Right atrium auricular region (tissue), 2 donors: ENCODE measurements around the gene VWDE. TPM values are rescaled to one million over a fixed set of nuclear protein-coding genes. Genes with fewer than 3 reads are reported as not detected.
"Not testable (repeated sequence)": the region's sequence is repeated elsewhere in the genome, so short reads cannot be mapped to it uniquely, and the experiment has no call there.

Experiments
- DNase-seq: peaks from one replicate; pipeline ENCODE4 v3.0.0-alpha.2; 2019; ENCODE audit warnings: low spot score
- H3K27ac ChIP-seq, 2 donors: fragments of 200-600 bp; sonication (generic); 1 replicate in 1 of 2; 2 replicates in 1 of 2; pipeline ENCODE4 v1.5.1; 2016 to 2019
- H3K27me3 ChIP-seq, 2 donors: fragments of 200-600 bp; sonication (generic); one replicate each; pipeline versions ENCODE4 v1.5.1 to v1.6.0; 2017 to 2019
- H3K36me3 ChIP-seq: fragments of 200-600 bp; sonication (generic); one replicate; pipeline ENCODE4 v1.5.1; 2016
- H3K4me1 ChIP-seq, 2 donors: fragments of 200-600 bp; sonication (generic); one replicate each; pipeline versions ENCODE4 v1.5.1 to v1.6.0; 2017 to 2019
- H3K4me3 ChIP-seq, 2 donors: fragments of 200-600 bp; sonication (generic); 1 replicate in 1 of 2; 2 replicates in 1 of 2; pipeline ENCODE4 v1.5.1; 2017 to 2019; ENCODE audit warnings: mild to moderate bottlenecking in 1 of 2, moderate library complexity in 1 of 2
- H3K9me3 ChIP-seq, 2 donors: fragments of 200-600 bp; sonication (generic); one replicate each; pipeline ENCODE4 v1.5.1; 2019
- total RNA-seq, 2 donors: library from RNA; depleted of rRNA; stranded (reverse); fragments of >200 nt; gene quantifications; one replicate each; pipeline ENCODE4 v1.1.0, GENCODE V29; 2016
- TF ChIP-seq, protein P1 (sequence below), 2 donors: fragments of 200-600 bp; sonication (generic); IDR thresholded peaks; one replicate each; pipeline ENCODE4 v1.5.1; 2019; ENCODE audit warnings: antibody characterized with exemption in 2 of 2

The VWDE gene
- total RNA-seq, 2 donors from 2014 or later: 4.0 to 14.4 TPM

DNA sequence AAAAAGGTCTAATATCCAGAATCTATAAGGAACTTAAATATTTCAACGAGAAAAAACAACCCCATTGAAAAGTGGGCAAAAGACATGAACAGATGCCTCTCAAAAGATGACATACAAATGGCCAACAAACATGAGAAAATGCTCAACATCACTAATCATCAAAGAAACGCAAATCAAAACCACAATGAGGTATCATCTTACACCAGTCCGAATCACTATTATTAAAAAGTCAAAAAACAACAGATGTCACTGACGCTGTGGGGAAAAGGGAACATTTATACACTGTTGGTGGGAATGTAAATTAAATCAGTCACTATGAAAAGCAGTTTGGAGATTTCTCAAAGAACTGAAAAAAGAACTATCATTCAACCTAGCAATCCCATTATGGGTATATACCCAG, 6.0 kb downstream of the VWDE start:
- DNase-seq: no peak
- Histone ChIP-seq H3K27ac (no peak overlapping the region), H3K4me1 (no peaks in the 10 kb centered on the region), H3K9me3 (peaks cover 0 to 6% of the 10 kb centered on the region in 2 donors), H3K4me3 (no peak overlapping the region), H3K27me3 (no peaks in the 10 kb centered on the region), H3K36me3 (no peaks in the 10 kb centered on the region)
- TF ChIP-seq, protein P1, sequence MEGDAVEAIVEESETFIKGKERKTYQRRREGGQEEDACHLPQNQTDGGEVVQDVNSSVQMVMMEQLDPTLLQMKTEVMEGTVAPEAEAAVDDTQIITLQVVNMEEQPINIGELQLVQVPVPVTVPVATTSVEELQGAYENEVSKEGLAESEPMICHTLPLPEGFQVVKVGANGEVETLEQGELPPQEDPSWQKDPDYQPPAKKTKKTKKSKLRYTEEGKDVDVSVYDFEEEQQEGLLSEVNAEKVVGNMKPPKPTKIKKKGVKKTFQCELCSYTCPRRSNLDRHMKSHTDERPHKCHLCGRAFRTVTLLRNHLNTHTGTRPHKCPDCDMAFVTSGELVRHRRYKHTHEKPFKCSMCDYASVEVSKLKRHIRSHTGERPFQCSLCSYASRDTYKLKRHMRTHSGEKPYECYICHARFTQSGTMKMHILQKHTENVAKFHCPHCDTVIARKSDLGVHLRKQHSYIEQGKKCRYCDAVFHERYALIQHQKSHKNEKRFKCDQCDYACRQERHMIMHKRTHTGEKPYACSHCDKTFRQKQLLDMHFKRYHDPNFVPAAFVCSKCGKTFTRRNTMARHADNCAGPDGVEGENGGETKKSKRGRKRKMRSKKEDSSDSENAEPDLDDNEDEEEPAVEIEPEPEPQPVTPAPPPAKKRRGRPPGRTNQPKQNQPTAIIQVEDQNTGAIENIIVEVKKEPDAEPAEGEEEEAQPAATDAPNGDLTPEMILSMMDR (IDR thresholded peaks at IDR 0.05): no peak

DNA sequence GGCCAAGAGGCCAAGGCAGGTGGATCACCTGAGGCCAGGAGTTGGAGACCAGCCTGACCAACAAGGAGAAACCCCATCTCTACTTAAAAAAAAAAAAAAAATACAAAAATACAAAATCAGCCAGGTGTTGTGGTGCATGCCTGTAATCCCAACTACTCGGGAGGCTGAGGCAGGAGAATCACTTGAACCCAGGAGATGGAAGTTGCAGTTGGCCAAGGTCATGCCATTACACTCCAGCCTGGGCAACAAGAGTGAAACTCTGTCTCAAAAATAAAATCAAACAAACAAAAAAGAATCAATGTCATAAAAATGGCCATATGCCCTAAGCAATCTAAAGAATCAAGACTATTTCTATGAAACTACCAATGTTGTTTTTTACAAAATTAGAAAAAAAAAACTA, 7.0 kb downstream of the VWDE start:
- H3K9me3 ChIP-seq, H3K36me3 ChIP-seq, H3K4me1 ChIP-seq, H3K27me3 ChIP-seq, H3K27ac ChIP-seq, H3K4me3 ChIP-seq, DNase-seq: not testable (repeated sequence)

DNA sequence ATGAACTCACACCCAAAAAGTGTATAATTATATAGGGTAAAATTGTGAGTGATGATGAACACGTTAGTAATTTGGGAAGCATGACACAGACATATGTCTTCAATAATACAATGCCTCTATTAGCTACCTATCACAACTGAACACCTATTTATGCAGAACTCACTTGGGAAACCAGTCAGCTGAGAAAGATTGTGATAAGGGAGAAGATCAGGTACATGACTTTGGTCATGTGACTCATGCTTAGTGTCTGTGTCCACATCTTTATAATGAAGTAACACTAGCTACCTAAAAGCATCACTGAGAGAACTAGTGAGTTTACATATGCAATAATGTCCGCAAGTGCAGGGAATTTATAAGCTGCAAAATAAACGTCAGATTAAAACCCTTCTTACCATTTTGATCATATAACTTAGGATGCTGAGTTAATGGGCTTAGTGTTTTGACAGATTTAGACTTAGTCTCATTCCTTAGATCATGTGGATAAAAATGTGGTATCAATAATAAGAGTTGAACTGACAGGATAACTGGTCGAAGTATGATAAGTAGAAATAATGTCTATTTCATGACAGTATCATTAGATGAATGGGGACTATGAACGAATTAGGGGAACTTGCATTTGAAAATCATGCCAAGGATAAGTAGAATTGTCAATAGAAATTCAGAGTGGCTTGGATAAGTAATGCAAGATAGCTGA, 11.6 kb downstream of the VWDE start:
- Histone ChIP-seq H3K4me3 (no peak overlapping the region), H3K27me3 (no peaks in the 10 kb centered on the region)

DNA sequence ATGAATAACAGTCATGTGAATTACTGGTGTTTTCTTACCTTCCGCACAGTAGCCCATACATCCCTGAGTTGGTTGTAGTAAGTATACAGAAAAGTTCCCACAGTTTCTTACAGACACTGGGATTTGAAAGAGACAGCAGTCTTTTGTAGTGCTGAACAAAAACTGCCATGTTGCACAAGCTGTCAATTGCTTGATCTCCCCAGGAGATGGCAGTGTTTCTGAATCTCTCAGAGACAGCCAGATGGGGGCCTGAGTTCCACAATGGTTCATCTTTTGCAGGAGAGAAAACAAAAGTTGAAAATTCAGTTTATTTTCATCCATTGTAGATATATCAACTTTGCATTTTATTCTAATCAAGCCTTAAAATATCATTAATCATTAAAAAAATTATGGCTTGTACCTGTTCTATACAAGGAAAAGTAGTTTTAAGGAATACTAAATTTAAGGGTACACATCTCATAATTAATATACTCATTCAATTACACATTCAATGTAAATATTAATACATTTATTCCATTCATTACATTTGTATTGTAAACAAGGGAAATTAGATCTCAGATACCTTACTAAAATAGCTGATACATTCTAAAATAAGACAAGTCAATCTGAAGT, 14.5 kb downstream of the VWDE start:
- H3K4me3 ChIP-seq: no peak overlapping the region

More for the DNA sequence above, 11.6 kb downstream of the VWDE start:
- no peak for DNase-seq
- H3K27ac ChIP-seq: no peak overlapping the region
- peaks cover 0 to 4% of the 10 kb centered on the region in 2 donors for H3K4me1 ChIP-seq
- no peaks in the 10 kb centered on the region for H3K36me3 ChIP-seq
- TF ChIP-seq, protein P1 (IDR thresholded peaks at IDR 0.05): no peak
- H3K9me3 ChIP-seq: no peaks in the 10 kb centered on the region

DNA sequence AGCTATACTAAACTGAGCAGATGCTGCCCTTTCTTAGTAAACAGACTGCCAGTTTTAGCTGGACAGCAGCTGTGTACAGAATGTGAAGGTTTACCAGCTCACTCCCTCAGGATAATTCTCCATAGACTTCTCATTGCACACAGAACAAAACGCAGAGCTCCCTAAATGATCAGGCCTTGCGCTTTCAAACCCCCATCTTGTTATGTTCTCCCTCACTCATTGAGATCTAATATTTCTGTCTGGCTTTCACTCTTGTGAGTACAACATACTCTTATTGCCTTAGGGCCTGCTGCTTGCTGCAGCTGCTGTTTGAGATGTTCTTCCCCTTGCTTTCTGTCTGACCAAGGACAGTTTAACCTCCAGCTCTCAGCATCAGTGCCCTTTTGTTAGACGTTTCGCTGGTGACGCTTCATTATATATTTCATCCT, 17.3 kb downstream of the VWDE start:
- DNase-seq: no peak
- Histone ChIP-seq H3K27ac (peak overlapping the region; percentile 28 to 67), H3K4me1 (peaks cover 0 to 9% of the 10 kb centered on the region in 2 donors), H3K9me3 (no peaks in the 10 kb centered on the region), H3K36me3 (no peaks in the 10 kb centered on the region), H3K4me3 (no peak overlapping the region), H3K27me3 (no peaks in the 10 kb centered on the region)
- TF ChIP-seq, protein P1 (IDR thresholded peaks at IDR 0.05): no peak

More for the DNA sequence above, 14.5 kb downstream of the VWDE start:
- Histone ChIP-seq H3K27me3 (no peaks in the 10 kb centered on the region), H3K9me3 (no peaks in the 10 kb centered on the region), H3K4me1 (peaks cover 0 to 9% of the 10 kb centered on the region in 2 donors), H3K36me3 (no peaks in the 10 kb centered on the region), H3K27ac (no peak overlapping the region)
- no peak for DNase-seq
- TF ChIP-seq, protein P1 (IDR thresholded peaks at IDR 0.05): peak; percentile 30 to 73

DNA sequence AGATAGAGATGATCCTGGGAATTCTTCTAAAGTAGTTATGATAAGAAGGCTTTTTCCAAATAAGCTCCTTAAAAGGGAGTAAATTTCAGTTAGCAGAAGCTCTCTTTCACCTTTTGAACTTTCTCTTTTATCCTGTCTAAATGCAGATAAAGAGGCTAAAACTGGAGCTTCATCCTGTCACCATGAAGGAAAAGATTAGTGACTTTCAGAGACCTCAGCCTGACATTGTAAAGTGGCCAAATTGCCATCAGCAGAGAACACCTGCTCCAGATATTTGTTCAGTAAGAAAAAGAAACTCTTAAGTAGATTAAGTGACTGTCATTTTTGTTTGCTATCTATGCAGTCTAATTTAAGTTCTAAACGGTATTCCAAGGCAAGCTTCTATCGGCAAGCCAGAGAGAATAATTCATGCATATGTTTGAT, 18.3 kb downstream of the VWDE start:
- Histone ChIP-seq H3K36me3 (no peaks in the 10 kb centered on the region), H3K27ac (peak overlapping the region in 1 of 2 donors; percentile 67), H3K9me3 (no peaks in the 10 kb centered on the region), H3K27me3 (no peaks in the 10 kb centered on the region), H3K4me1 (peaks cover 0 to 9% of the 10 kb centered on the region in 2 donors), H3K4me3 (no peak overlapping the region)
- TF ChIP-seq, protein P1 (IDR thresholded peaks at IDR 0.05): no peak
- no peak for DNase-seq
